HG03469 (cell line): ENCODE results near the gene PSMC5.
"Not testable (repeated sequence)": the region's sequence is repeated elsewhere in the genome, so short reads cannot be mapped to it uniquely, and the experiment has no call there.

ENCODE experiments used
- ATAC-seq: cut with Tn5 transposase; IDR thresholded peaks from one replicate; pipeline ENCODE4 v1.9.1; 2021; ENCODE audit warnings: mild to moderate bottlenecking, moderate library complexity, moderate number of reproducible peaks; ENCODE audit not compliant: unreplicated experiment

The PSMC5 gene

GRCh38 chr17:63827002-63827800 lies at the start of gene PSMC5, which contains the start of gene FTSJ3:
Gene PSMC5, plus strand, starts transcription at chr17:63827431. Its CDS starts 60 bp downstream, at chr17:63827491.
Gene FTSJ3, minus strand, starts transcription at chr17:63827663. Its CDS starts 761 bp downstream, at chr17:63826902.
- ATAC-seq = peak; percentile 51

DNA sequence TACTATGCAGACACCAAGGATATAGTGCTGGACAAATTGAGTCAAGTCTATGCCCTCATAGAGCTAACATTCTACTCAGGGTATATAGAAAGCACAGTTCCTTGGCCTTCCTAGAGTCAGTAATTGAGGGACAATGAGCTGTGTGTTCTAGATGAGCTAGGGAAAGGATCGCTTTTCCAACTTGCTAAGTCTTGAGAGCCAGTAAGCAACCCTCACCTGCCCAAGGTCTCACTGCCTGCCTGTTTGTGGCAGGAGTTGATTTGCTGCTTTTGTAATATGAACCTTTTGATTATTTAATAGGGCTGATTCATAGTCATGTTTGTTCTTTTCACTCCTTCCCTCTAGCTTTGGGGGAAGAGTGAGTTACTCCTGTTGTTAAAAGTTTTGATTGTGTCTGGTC lies 46.7 kb upstream of the PSMC5 start:
- ATAC-seq = no peak

GRCh38 chr17:63780928-63781327 lies 46.3 kb upstream of the PSMC5 start:
- no peak for ATAC-seq

DNA sequence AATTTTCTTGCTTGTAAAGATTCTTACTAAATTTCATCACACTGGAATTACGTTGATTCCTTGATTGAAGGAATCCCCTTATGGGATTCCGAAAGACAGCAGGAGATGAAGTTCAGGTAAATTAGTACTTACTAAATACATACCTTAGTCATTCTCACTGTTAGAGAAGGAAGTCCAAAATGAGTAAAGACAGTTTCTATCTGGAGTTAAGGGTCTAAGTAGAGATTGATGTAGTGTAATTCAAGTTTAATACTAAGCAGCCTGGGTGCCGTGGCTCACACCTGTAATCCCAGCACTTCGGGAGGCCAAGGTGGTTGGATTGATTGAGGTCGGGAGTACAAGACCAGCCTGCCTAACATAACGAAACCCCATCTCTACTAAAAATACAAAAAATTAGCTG lies 43.7 kb upstream of the PSMC5 start:
- no peak for ATAC-seq

DNA sequence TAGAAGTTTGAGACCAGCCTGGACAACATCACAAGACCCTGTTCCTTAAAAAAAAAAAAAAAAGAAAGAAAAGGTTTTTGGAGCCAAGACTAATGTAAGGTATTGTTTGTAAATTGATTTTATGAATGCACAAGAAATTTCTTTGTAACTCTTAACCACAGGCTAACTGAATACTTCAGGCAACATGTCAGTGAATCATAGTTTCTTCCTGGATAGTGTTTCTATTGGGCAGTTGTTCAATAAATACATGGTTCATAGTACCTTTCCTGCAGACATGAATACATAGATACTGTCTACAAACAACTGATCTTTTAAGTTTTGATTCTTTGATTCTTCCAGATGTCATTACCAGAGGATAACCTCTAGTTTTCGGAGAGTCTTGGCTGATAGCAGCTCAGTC lies 41.7 kb upstream of the PSMC5 start:
- ATAC-seq = no peak

- ATAC-seq = no peak
These were observed 41.1 kb upstream of the PSMC5 start for GRCh38 chr17:63786117-63786516.

- no peak for ATAC-seq
These were observed 40.1 kb upstream of the PSMC5 start for GRCh38 chr17:63786971-63787711.

DNA sequence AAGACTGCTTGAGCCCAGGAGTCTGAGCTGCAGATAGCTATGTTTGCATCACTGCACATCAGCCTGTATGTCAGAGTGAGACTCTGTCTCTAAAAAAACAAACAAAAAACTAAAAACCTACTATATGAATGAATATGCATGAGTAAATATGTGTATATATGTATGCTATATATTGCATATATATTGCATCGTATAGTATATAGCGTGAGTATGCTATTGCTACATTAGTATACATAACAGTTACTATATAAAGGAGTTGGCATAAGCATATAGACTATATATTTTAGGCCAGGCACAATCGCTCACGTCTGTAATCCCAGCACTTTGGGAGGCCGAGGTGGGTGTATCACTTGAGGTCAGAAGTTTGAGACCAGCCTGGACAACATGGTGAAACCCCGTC lies 37.2 kb upstream of the PSMC5 start:
- no peak for ATAC-seq

DNA sequence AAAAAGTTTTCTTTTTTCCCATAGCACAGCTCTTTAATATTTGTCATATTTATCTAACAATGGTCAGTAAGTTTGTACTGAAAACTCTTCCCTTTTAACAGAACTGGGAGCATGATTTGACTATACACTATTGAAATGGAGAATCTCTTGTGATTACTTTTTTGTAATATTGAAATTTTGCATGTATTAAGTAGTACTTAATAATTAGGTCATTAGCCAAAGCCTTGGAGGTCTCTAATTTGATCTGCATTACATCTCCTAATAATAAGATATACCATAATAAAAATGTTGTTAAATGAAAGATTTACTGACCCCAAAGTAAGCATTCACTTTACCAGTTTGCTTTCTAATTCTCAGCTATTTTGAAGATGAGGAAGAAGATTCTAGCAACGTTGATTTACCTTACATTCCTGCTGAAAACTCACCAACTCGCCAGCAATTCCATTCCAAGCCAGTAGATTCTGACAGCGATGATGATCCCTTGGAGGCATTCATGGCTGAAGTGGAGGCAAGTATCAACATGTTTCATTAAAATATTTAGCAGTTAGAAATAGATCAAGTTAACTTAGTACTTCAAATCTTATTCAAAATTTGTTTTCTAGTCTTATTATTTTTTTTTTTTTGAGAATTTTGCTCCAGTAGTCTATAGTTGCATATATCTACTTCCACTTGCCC lies 35.0 kb upstream of the PSMC5 start:
- ATAC-seq = no peak

DNA sequence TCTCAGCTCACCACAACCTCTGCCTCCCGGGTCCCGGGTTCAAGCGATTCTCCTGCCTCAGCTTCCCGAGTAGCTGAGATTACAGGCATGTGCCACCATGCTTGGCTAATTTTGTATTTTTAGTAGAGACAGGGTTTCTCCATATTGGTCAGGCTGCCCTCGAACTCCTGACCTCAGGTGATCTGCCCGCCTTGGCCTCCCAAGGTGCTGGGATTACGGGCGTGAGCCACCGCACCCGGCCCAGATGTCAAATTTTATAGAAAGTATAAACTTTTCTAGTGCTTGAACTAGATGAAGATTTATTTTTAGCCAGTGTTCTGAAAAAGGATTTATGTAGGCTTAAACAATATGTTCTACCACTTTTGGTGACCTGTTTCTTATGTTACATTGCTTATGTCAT lies 30.9 kb upstream of the PSMC5 start:
- ATAC-seq = not testable (repeated sequence)

- ATAC-seq = no peak
These were observed 28.6 kb upstream of the PSMC5 start for GRCh38 chr17:63798572-63799106.

- no peak for ATAC-seq
These were observed 26.4 kb upstream of the PSMC5 start for GRCh38 chr17:63800783-63801182.

DNA sequence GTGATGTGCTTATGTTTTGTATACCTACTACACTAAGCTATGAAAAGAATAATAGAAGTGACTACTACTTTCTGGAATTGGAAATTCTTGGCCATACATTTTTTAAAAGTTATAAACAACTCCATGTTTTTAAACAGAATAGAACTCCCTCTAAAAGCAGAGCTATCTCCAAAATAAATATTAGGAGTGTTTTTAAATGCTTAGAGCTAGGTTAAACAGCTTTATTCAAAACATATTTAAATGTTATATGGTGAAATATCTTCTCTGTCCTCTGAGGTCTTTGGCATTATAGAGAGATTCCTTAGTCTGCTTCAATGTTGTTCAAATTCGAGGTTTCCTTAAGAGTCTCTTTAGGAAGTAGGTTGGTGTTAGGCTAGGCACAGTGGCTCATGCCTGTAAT lies 22.9 kb upstream of the PSMC5 start:
- no peak for ATAC-seq

GRCh38 chr17:63805591-63805990 lies 21.6 kb upstream of the PSMC5 start:
- ATAC-seq = no peak

DNA sequence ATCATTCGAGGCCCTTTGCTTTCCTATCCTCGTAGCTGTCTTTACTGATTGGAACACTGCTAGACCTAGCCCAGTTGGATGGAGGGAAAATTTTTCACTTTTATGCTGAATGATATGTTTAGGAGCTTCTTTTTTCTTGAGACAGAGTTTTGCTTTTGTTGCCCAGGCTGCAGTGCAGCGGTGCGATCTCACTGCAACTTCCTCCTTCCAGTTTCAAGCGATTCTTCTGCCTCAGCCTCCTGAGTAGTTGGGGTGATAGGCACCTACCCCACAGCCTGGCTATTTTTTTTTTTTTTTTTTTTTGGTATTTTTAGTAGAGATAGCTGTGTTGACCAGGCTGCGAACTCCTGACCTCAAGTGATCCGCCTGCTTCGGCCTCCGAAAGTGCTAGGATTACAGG lies 17.3 kb upstream of the PSMC5 start:
- ATAC-seq = no peak

GRCh38 chr17:63816123-63816522 lies 11.1 kb upstream of the PSMC5 start:
- no peak for ATAC-seq

DNA sequence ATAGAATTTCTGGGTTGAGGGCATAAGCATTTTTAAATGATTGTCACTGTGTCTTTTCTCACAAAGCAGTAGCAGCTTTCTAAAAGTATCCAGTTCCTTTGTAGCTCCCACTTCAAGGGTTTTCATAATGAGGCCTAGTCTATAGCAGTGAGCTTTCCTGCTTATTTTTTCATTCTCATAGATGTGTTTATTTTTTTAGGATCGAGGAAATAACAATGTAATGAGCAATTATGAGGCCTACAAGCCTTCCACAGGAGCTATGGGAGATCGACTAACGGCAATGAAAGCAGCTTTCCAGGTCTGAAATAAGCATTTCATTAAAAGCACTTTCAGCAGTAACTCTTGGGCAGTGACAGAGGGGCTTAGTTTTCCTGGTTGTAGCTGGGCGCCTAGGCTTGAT lies 10.6 kb upstream of the PSMC5 start:
- ATAC-seq = no peak

- ATAC-seq = no peak
These were observed 9.4 kb upstream of the PSMC5 start for GRCh38 chr17:63817736-63818385.

GRCh38 chr17:63819131-63819530 lies 8.1 kb upstream of the PSMC5 start:
- ATAC-seq = no peak

GRCh38 chr17:63819585-63820537 lies 7.4 kb upstream of the PSMC5 start:
- ATAC-seq = no peak
